Measurements from ENCODE around the gene COLQ. TPM values are rescaled to one million over a fixed set of nuclear protein-coding genes. Genes with fewer than 3 reads are reported as not detected.

Gene COLQ
- total RNA-seq, 1 donor from 2014 or later, result 1.2 TPM

DNA sequence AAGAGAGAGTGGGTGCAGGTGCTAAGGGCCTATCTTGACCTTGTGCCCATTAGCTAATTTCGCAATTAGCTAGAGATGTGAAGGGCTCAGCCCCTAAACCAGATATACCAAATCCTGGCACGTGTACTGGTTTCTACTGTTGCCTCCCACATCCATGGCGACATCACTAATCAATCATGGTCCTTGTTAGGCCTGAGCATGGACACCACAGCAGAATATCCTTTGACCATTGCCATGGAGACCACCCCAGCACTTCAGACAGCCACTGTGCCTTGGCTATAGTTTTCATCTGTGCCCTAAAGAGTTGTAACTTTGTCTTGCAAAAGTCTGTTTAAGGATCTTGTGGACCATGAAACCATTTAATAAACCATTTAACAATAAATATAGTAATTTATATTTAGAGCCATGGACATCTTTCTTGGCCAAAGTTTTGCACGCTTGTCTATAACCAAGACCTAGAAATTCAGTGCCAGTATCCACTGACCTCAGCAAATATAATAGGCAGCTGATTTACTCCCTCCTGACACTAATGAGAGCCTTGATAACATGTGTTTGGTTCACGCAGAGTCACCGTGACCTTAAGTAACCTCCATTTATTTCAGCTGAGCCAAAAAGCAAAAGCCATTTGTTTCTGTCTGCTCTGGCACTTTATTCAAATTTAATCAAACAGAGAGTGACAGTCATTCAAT is 43.4 kb downstream of the COLQ start:
- Mint-ChIP-seq H3K4me1 (no peaks in the 10 kb centered on the region), H3K36me3 (ENCODE audit: low read depth) (no peaks in the 10 kb centered on the region), H3K27ac (no peak overlapping the region), H3K27me3 (no peaks in the 10 kb centered on the region), H3K9me3 (no peaks in the 10 kb centered on the region), H3K4me3 (no peak overlapping the region)
- TF ChIP-seq, protein P1, sequence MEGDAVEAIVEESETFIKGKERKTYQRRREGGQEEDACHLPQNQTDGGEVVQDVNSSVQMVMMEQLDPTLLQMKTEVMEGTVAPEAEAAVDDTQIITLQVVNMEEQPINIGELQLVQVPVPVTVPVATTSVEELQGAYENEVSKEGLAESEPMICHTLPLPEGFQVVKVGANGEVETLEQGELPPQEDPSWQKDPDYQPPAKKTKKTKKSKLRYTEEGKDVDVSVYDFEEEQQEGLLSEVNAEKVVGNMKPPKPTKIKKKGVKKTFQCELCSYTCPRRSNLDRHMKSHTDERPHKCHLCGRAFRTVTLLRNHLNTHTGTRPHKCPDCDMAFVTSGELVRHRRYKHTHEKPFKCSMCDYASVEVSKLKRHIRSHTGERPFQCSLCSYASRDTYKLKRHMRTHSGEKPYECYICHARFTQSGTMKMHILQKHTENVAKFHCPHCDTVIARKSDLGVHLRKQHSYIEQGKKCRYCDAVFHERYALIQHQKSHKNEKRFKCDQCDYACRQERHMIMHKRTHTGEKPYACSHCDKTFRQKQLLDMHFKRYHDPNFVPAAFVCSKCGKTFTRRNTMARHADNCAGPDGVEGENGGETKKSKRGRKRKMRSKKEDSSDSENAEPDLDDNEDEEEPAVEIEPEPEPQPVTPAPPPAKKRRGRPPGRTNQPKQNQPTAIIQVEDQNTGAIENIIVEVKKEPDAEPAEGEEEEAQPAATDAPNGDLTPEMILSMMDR (IDR thresholded peaks at IDR 0.05), result no peak
- ATAC-seq (ENCODE audit: low read depth) (no peak), DNase-seq (no peak)
- intact Hi-C loops (cut with micrococcal nuclease), result no loop called here
- ChIA-PET CTCF (no interaction called here), POLR2A (no interaction called here)

DNA sequence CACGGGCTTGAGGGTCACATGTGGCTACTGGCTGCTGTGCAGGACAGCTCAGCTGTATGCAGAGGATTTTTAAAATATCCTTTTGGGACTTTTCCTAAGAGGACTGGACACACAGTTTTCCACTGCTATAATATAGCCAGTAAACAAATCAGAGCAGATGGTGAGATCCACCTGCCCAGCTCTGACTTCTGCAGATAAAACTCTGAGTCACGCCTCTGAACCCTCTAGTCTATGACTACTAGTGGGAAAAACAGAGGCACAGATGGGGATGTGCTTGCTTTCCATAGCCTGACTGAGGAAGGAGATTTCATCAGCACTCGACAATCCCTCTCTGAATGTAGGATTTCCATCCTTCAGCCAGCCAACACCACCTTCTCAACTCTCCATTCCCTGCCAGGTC is 45.1 kb downstream of the COLQ start:
- ChIA-PET POLR2A (no interaction called here), CTCF (no interaction called here)
- ATAC-seq (ENCODE audit: low read depth) (no peak), DNase-seq (no peak)
- intact Hi-C loops (cut with micrococcal nuclease), result no loop called here
- H3K4me1 Mint-ChIP-seq, result no peaks in the 10 kb centered on the region
- no peak overlapping the region for H3K27ac Mint-ChIP-seq
- H3K4me3 Mint-ChIP-seq, result no peak overlapping the region
- TF ChIP-seq, protein P1 (IDR thresholded peaks at IDR 0.05), result no peak
- H3K9me3 Mint-ChIP-seq, result no peaks in the 10 kb centered on the region
- no peaks in the 10 kb centered on the region for H3K27me3 Mint-ChIP-seq
- no peaks in the 10 kb centered on the region for H3K36me3 Mint-ChIP-seq (ENCODE audit: low read depth)

DNA sequence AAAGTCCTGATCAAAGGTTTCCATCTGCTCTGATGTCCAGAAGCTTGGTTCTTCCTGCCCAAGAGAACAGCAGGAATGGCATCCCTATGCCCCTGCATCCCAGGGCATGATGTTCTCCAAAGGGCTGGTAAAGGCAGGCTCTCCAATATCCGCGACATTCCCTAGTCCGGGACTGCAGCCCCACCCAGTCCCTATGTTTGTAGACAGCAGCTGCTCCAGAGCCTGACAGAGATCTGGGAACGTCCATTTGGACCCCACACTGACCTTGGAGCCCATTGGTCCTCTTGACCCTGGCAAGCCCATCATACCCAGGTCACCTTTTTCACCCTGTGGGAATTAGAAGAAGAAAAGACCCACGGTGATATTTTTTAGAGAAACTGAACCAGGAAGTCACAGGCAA is 46.3 kb downstream of the COLQ start:
- ChIA-PET CTCF (no interaction called here), POLR2A (no interaction called here)
- H3K27me3 Mint-ChIP-seq, result no peaks in the 10 kb centered on the region
- H3K9me3 Mint-ChIP-seq, result no peaks in the 10 kb centered on the region
- no peak overlapping the region for H3K4me3 Mint-ChIP-seq
- H3K36me3 Mint-ChIP-seq (ENCODE audit: low read depth), result no peaks in the 10 kb centered on the region
- DNase-seq (no peak), ATAC-seq (ENCODE audit: low read depth) (no peak)
- TF ChIP-seq, protein P1 (IDR thresholded peaks at IDR 0.05), result no peak
- no peak overlapping the region for H3K27ac Mint-ChIP-seq
- intact Hi-C loops (cut with micrococcal nuclease), result no loop called here
- H3K4me1 Mint-ChIP-seq, result no peaks in the 10 kb centered on the region

DNA sequence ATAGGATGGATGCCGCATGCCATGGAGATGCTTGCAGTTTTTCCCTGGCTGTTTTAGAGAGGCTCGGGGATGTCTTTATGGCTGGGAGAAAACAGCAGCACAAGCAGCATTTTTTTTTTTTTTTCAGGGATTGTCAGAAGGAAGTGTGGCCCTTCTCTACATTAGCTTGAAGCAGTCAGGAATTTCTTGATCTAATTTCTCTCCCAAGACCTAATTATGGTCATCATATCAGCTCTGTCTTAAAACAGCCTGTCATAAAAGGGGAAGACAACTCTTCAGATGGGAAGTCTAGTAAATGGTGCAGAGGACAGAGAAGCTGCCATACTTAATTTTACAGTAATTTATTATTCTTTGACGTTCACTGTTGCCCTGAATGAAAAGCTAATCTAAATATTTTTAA is 49.6 kb downstream of the COLQ start:
- CTCF ChIA-PET, result interaction anchor here (0.7 kb wide), 1 partner anchor 269 kb away, joined by 3 read pairs; no protein-coding TSS in a partner anchor
- no peaks in the 10 kb centered on the region for H3K36me3 Mint-ChIP-seq (ENCODE audit: low read depth)
- TF ChIP-seq, protein P1 (IDR thresholded peaks at IDR 0.05), result no peak
- no peak overlapping the region for H3K4me3 Mint-ChIP-seq
- ATAC-seq (ENCODE audit: low read depth), result no peak
- H3K27me3 Mint-ChIP-seq, result no peaks in the 10 kb centered on the region
- POLR2A ChIA-PET, result no interaction called here
- H3K27ac Mint-ChIP-seq, result no peak overlapping the region
- no peak for DNase-seq
- no peaks in the 10 kb centered on the region for H3K9me3 Mint-ChIP-seq
- intact Hi-C loops (cut with micrococcal nuclease), result no loop called here
- H3K4me1 Mint-ChIP-seq, result no peaks in the 10 kb centered on the region

DNA sequence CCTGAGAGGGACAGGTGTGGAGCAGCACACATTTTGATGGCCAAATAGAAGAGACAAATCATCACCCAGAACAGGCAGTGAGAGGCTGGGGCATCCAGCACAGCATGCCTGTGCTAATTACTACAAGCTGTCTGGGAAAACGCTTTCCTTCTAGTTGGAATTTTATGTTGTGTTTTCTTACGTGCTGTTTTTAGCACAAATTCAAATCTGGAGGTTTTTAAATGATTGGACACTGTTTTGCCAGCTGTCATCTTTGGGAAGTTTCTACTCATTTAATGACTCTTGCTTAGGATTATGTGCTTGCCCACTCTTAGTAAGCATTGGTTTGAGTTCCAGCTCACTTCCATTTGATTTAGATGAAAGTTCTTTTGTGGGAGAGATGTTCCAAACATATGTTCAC is 50.7 kb downstream of the COLQ start:
- Mint-ChIP-seq H3K36me3 (ENCODE audit: low read depth) (no peaks in the 10 kb centered on the region), H3K27me3 (no peaks in the 10 kb centered on the region), H3K9me3 (no peaks in the 10 kb centered on the region), H3K4me1 (no peaks in the 10 kb centered on the region), H3K4me3 (no peak overlapping the region), H3K27ac (no peak overlapping the region)
- TF ChIP-seq, protein P1 (IDR thresholded peaks at IDR 0.05), result no peak
- POLR2A ChIA-PET, result no interaction called here
- ATAC-seq (ENCODE audit: low read depth), result no peak
- DNase-seq, result no peak
- CTCF ChIA-PET, result no interaction called here
- intact Hi-C loops (cut with micrococcal nuclease), result no loop called here

All from activated B cell treated with CpG ODN at 0.5 μM for 24 hours (primary cell).